Measurements from ENCODE around the gene CADM4. TPM values are rescaled to one million over a fixed set of nuclear protein-coding genes. Genes with fewer than 3 reads are reported as not detected.

CADM4 gene
- total and polyA plus RNA-seq, 11 donors, result 4.6 to 13.2 (median 8.7) TPM

- H3K36me3 ChIP-seq, result peaks cover 0 to 66% (median 21%) of the 10 kb centered on the region in 9 donors
- WGBS, 4 donors, result 94 to 99% (median 95%) methylated on average over 6 of the region's 6 CpGs
- no peaks in the 10 kb centered on the region for H3K27me3 ChIP-seq
- peaks cover 0 to 7% (median 0%) of the 10 kb centered on the region in 12 donors for H3K9me3 ChIP-seq
- H3K27ac ChIP-seq, result no peak overlapping the region
- intact Hi-C loops (cut with DNase I), result loop anchor here in 1 of 10 donors (10.0 kb wide), 1 partner anchor 204 kb away; no protein-coding TSS in a partner anchor
- no peak for TF ChIP-seq POLR2A (IDR thresholded peaks at IDR 0.05)
- H3K4me1 ChIP-seq, result peaks cover 0 to 4% (median 0%) of the 10 kb centered on the region in 12 donors
- H3K4me3 ChIP-seq, result no peak overlapping the region
- ATAC-seq (no peak), DNase-seq (no peak)
Measured at GRCh38 chr19:43648633-43649032, 9.0 kb upstream of the CADM4 start.

DNA sequence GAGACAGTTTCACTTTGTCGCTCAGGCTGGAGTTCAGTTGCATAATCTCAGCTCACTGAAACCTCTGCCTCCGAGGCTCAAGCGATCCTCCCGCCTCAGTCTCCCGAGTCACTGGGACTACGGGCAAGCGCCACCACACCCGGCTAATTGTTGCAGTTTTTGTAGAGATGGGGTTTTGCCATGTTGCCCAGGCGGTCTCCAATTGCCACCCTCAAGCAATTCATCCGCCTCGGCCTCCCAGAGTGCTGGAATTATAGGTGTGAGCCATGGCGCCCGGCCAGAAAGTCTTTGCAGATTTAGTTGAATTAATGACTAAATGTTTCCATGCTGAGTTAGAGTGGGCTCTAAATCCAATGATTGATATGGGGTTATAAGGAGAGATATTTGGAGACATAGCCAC is 4.5 kb upstream of the CADM4 start:
- Histone ChIP-seq H3K4me1 (peaks cover 0 to 12% (median 6%) of the 10 kb centered on the region in 12 donors), H3K27me3 (peaks cover 0 to 17% (median 10%) of the 10 kb centered on the region in 9 donors), H3K36me3 (peaks cover 0 to 22% (median 11%) of the 10 kb centered on the region in 9 donors), H3K27ac (no peak overlapping the region), H3K4me3 (no peak overlapping the region), H3K9me3 (peaks cover 0 to 7% (median 0%) of the 10 kb centered on the region in 12 donors)
- no peak for ATAC-seq
- TF ChIP-seq, protein P1, sequence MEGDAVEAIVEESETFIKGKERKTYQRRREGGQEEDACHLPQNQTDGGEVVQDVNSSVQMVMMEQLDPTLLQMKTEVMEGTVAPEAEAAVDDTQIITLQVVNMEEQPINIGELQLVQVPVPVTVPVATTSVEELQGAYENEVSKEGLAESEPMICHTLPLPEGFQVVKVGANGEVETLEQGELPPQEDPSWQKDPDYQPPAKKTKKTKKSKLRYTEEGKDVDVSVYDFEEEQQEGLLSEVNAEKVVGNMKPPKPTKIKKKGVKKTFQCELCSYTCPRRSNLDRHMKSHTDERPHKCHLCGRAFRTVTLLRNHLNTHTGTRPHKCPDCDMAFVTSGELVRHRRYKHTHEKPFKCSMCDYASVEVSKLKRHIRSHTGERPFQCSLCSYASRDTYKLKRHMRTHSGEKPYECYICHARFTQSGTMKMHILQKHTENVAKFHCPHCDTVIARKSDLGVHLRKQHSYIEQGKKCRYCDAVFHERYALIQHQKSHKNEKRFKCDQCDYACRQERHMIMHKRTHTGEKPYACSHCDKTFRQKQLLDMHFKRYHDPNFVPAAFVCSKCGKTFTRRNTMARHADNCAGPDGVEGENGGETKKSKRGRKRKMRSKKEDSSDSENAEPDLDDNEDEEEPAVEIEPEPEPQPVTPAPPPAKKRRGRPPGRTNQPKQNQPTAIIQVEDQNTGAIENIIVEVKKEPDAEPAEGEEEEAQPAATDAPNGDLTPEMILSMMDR (IDR thresholded peaks at IDR 0.05), result no peak
- TF ChIP-seq POLR2A (IDR thresholded peaks at IDR 0.05), result no peak
- no peak for DNase-seq
- intact Hi-C loops (cut with DNase I), result loop anchor here in 1 of 10 donors (10.0 kb wide), 1 partner anchor 199 kb away; no protein-coding TSS in a partner anchor
- WGBS, 4 donors, result 83 to 88% (median 88%) methylated on average over 13 of the region's 13 CpGs

DNA sequence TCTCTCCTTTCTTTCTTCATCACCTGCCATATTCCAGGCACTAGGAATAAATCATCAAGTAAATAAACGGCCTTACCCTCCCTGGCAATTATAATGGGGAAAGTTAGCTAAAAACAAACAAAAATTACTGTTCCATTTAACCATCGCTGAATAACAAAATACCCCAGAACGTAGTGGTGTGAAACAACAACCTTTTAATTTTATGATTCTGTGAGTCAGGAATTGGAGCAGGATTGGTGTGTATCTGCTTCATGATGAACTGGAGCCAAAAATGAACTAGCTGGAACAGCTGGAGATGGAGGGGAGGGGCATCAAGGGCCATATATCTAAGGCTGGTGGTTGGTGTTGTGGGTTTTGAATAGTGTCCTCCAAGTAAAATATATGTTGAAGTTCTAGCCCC is 3.7 kb upstream of the CADM4 start:
- Histone ChIP-seq H3K4me1 (peaks cover 0 to 17% (median 6%) of the 10 kb centered on the region in 12 donors), H3K36me3 (peaks cover 0 to 13% (median 3%) of the 10 kb centered on the region in 9 donors), H3K9me3 (peaks cover 0 to 7% (median 0%) of the 10 kb centered on the region in 12 donors), H3K4me3 (no peak overlapping the region), H3K27me3 (peaks cover 0 to 26% (median 10%) of the 10 kb centered on the region in 9 donors), H3K27ac (no peak overlapping the region)
- intact Hi-C loops (cut with DNase I), result loop anchor here in 1 of 10 donors (10.0 kb wide), 1 partner anchor 199 kb away; no protein-coding TSS in a partner anchor
- 72 to 79% (median 76%) methylated on average over 3 of the region's 3 CpGs for WGBS, 4 donors
- ATAC-seq (no peak), DNase-seq (no peak)
- no peak for TF ChIP-seq POLR2A (IDR thresholded peaks at IDR 0.05)
- TF ChIP-seq, protein P1 (IDR thresholded peaks at IDR 0.05), result no peak

GRCh38 chr19:43642531-43642930 is 2.9 kb upstream of the CADM4 start:
- DNase-seq (no peak), ATAC-seq (no peak)
- no peak for TF ChIP-seq POLR2A (IDR thresholded peaks at IDR 0.05)
- TF ChIP-seq, protein P1 (IDR thresholded peaks at IDR 0.05), result no peak
- Histone ChIP-seq H3K4me3 (no peak overlapping the region), H3K27me3 (peaks cover 0 to 30% (median 10%) of the 10 kb centered on the region in 9 donors), H3K9me3 (peaks cover 0 to 7% (median 0%) of the 10 kb centered on the region in 12 donors), H3K4me1 (peaks cover 0 to 17% (median 6%) of the 10 kb centered on the region in 12 donors), H3K27ac (no peak overlapping the region), H3K36me3 (peaks cover 0 to 7% (median 0%) of the 10 kb centered on the region in 9 donors)
- intact Hi-C loops (cut with DNase I), result loop anchor here in 1 of 10 donors (10.0 kb wide), 1 partner anchor 198 kb away; no protein-coding TSS in a partner anchor
- WGBS, 4 donors, result 74 to 84% (median 83%) methylated on average over 4 of the region's 4 CpGs
